SK-N-SH (cell line): ENCODE data around the gene PEDS1. TPM values are rescaled to one million over a fixed set of nuclear protein-coding genes. Genes with fewer than 3 reads are reported as not detected.

Experiments used
- CHD2 ChIP-seq: fragments of 150-350 bp; IDR thresholded peaks from 2 replicates; pipeline ENCODE4 v1.6.1; 2018; ENCODE audit warnings: low read length; ENCODE audit not compliant: partially characterized antibody
- GATA2 ChIP-seq: sonication (generic); formaldehyde crosslinking; IDR thresholded peaks from 2 replicates; pipeline ENCODE4 v1.5.0; 2020; ENCODE audit warnings: mild to moderate bottlenecking, missing genetic modification reagents
- MEF2A ChIP-seq: IDR thresholded peaks from 2 replicates; pipeline ENCODE4 v1.4.0; 2012; ENCODE audit warnings: low read depth, borderline replicate concordance
- MXI1 ChIP-seq: IDR thresholded peaks from 2 replicates; pipeline ENCODE4 v1.6.1; 2012; ENCODE audit warnings: mild to moderate bottlenecking, low read depth, low read length, improper control_type of control experiment
- NFIC ChIP-seq: IDR thresholded peaks from 2 replicates; pipeline ENCODE4 v1.4.0; 2012; ENCODE audit warnings: borderline replicate concordance
- RAD21 ChIP-seq: IDR thresholded peaks from 2 replicates; pipeline ENCODE4 v1.6.1; 2012; ENCODE audit warnings: mild to moderate bottlenecking, low read length
- RFX5 ChIP-seq: IDR thresholded peaks from 2 replicates; pipeline ENCODE4 v1.6.1; 2012; ENCODE audit warnings: mild to moderate bottlenecking, improper control_type of control experiment, low read length
- RXRA ChIP-seq: IDR thresholded peaks from 2 replicates; pipeline ENCODE4 v1.4.0; 2012; ENCODE audit warnings: low read depth, mild to moderate bottlenecking, borderline replicate concordance
- SMC3 ChIP-seq: IDR thresholded peaks from 2 replicates; pipeline ENCODE4 v1.6.1; 2012; ENCODE audit warnings: low read depth, low read length, improper control_type of control experiment
- TAF1 ChIP-seq: IDR thresholded peaks from 2 replicates; pipeline ENCODE4 v1.6.1; 2012; ENCODE audit warnings: low read depth, mild to moderate bottlenecking, low read length, moderate library complexity, borderline replicate concordance
- TCF12 ChIP-seq: IDR thresholded peaks from 2 replicates; pipeline ENCODE4 v1.4.0; 2012
- TEAD4 ChIP-seq: IDR thresholded peaks from 2 replicates; pipeline ENCODE4 v1.4.0; 2012; ENCODE audit warnings: mild to moderate bottlenecking, borderline replicate concordance; ENCODE audit not compliant: insufficient read depth
- polyA plus RNA-seq, 3 experiments: library from polyadenylated mRNA; depleted of rRNA; stranded (reverse); fragments of >200 nt; gene quantifications; 2 replicates each; pipeline ENCODE4 v1.2.3, GENCODE V29; 2012
- TF ChIP-seq, protein P1 (sequence below): fragments of 150-350 bp; IDR thresholded peaks from 2 replicates; pipeline ENCODE4 v1.6.1; 2016; ENCODE audit warnings: mild to moderate bottlenecking, low read depth, low read length
- TF ChIP-seq, protein P2 (sequence below): fragments of 150-350 bp; IDR thresholded peaks from 2 replicates; pipeline ENCODE4 v1.6.1; 2017; ENCODE audit warnings: antibody characterized with exemption, low read length, low read depth, borderline replicate concordance
- TF ChIP-seq, protein P3 (sequence below): fragments of 200-600 bp; sonication (generic); IDR thresholded peaks from 2 replicates; pipeline ENCODE4 v1.6.1; 2017; ENCODE audit warnings: antibody characterized with exemption, mild to moderate bottlenecking, moderate library complexity
- TF ChIP-seq, protein P4 (sequence below): IDR thresholded peaks from 2 replicates; pipeline ENCODE4 v1.4.0; 2012; ENCODE audit warnings: low read depth, borderline replicate concordance

Gene PEDS1
- polyA plus RNA-seq, 1 of the 3 experiments (the other 2 are of a cell fraction): 18.3 TPM

DNA sequence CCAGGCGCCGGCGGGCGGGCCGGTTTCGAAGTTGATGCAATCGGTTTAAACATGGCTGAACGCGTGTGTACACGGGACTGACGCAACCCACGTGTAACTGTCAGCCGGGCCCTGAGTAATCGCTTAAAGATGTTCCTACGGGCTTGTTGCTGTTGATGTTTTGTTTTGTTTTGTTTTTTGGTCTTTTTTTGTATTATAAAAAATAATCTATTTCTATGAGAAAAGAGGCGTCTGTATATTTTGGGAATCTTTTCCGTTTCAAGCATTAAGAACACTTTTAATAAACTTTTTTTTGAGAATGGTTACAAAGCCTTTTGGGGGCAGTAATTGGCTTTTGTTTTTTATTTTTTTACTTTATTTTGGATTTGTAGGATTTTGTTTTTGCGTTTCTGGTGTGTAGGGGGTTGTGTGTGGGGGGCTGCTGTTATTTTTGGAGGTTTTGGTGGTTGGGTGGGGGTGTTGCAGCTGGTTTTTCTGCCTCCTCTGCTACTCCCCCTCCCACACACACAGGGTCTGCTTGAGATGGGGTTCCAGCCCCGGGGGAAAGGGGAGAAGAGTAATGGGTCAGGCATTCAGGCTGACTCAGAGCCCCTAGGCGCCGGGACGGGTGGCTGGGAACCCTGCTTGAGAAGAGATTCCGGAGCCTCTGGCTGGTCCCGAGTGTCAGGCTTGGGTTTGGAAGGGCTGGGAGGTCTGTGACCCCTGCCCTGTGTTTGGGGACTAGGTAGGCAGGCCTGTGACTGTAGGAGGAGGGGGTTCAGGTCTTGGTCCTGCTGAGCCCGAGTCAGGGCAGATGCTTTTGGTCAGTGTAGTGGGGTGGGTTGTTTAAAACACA lies 39.1 kb upstream of the PEDS1 start (continued):
- TF ChIP-seq RAD21 (no peak), RXRA (no peak), MXI1 (peak; percentile 100), CHD2 (peak; percentile 43), MEF2A (no peak), NFIC (peak; percentile 5; the same call in 1 of the 2 replicates), TEAD4 (no peak), TAF1 (no peak), SMC3 (no peak), TCF12 (peak; percentile 61), RFX5 (no peak), GATA2 (CRISPR knock-in tag) (0 out of 2 replicates have a peak, but pooled peaks have one; percentile 8)
- TF ChIP-seq, protein P1, sequence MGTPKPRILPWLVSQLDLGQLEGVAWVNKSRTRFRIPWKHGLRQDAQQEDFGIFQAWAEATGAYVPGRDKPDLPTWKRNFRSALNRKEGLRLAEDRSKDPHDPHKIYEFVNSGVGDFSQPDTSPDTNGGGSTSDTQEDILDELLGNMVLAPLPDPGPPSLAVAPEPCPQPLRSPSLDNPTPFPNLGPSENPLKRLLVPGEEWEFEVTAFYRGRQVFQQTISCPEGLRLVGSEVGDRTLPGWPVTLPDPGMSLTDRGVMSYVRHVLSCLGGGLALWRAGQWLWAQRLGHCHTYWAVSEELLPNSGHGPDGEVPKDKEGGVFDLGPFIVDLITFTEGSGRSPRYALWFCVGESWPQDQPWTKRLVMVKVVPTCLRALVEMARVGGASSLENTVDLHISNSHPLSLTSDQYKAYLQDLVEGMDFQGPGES: no peak
- TF ChIP-seq, protein P2, sequence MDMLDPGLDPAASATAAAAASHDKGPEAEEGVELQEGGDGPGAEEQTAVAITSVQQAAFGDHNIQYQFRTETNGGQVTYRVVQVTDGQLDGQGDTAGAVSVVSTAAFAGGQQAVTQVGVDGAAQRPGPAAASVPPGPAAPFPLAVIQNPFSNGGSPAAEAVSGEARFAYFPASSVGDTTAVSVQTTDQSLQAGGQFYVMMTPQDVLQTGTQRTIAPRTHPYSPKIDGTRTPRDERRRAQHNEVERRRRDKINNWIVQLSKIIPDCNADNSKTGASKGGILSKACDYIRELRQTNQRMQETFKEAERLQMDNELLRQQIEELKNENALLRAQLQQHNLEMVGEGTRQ: no peak
- TF ChIP-seq, protein P3, sequence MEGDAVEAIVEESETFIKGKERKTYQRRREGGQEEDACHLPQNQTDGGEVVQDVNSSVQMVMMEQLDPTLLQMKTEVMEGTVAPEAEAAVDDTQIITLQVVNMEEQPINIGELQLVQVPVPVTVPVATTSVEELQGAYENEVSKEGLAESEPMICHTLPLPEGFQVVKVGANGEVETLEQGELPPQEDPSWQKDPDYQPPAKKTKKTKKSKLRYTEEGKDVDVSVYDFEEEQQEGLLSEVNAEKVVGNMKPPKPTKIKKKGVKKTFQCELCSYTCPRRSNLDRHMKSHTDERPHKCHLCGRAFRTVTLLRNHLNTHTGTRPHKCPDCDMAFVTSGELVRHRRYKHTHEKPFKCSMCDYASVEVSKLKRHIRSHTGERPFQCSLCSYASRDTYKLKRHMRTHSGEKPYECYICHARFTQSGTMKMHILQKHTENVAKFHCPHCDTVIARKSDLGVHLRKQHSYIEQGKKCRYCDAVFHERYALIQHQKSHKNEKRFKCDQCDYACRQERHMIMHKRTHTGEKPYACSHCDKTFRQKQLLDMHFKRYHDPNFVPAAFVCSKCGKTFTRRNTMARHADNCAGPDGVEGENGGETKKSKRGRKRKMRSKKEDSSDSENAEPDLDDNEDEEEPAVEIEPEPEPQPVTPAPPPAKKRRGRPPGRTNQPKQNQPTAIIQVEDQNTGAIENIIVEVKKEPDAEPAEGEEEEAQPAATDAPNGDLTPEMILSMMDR: no peak
- TF ChIP-seq, protein P4, sequence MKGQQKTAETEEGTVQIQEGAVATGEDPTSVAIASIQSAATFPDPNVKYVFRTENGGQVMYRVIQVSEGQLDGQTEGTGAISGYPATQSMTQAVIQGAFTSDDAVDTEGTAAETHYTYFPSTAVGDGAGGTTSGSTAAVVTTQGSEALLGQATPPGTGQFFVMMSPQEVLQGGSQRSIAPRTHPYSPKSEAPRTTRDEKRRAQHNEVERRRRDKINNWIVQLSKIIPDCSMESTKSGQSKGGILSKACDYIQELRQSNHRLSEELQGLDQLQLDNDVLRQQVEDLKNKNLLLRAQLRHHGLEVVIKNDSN: peak; percentile 28; the same call in 1 of the 2 replicates
